HEK293 (cell line): Measurements from ENCODE around the gene PLAAT4.

Source experiments
- CTCF ChIA-PET: fragments of 350-600 bp; formaldehyde crosslinking; extraction: SDS; loops from one replicate; lab custom pipeline; 2021; ENCODE audit warnings: antibody characterized with exemption; lab: Yijun Ruan, JAX
- POLR2A ChIA-PET: fragments of 300-600 bp; formaldehyde crosslinking; extraction: SDS; loops from one replicate; lab custom pipeline; 2020; ENCODE audit warnings: antibody characterized with exemption, inconsistent platforms; lab: Yijun Ruan, JAX
- H3K27ac ChIP-seq: fragments of 200-500 bp; sonication (Bioruptor generic); 2 replicates; pipeline ENCODE4 v1.5.1; 2014; ENCODE audit warnings: low read depth, low read length, control low read depth, inconsistent platforms; ENCODE audit errors: extremely low read depth
- H3K36me3 ChIP-seq, 2 experiments: fragments of 200-500 bp in 1 of 2; sonication (Bioruptor generic) in 1 of 2; 1 replicate in 1 of 2; 2 replicates in 1 of 2; pipeline ENCODE4 v1.5.1; 2014 to 2017; ENCODE audit warnings: inconsistent platforms in 2 of 2, low read length in 2 of 2; ENCODE audit not compliant: control insufficient read depth in 2 of 2, insufficient read depth in 1 of 2
- H3K4me1 ChIP-seq: fragments of 200-500 bp; sonication (Bioruptor generic); 2 replicates; pipeline ENCODE4 v1.5.1; 2014; ENCODE audit warnings: mild to moderate bottlenecking, low read length, inconsistent platforms; ENCODE audit not compliant: control insufficient read depth, insufficient read depth
- H3K4me3 ChIP-seq: 2 replicates; pipeline ENCODE4 v1.5.1; 2011; ENCODE audit warnings: low read depth, mild to moderate bottlenecking, control low read depth, low read length, moderate library complexity
- H3K9me3 ChIP-seq: fragments of 200-500 bp; sonication (Bioruptor generic); 2 replicates; pipeline ENCODE4 v1.5.1; 2014; ENCODE audit warnings: low read depth, low read length, inconsistent platforms; ENCODE audit not compliant: control insufficient read depth, insufficient read depth
- MYNN ChIP-seq: fragments of 450-650 bp; formaldehyde crosslinking; IDR thresholded peaks from 2 replicates; pipeline ENCODE4 v1.5.1; 2016; ENCODE audit warnings: missing biosample characterization, missing genetic modification characterization, borderline replicate concordance
- OSR2 ChIP-seq: fragments of 450-650 bp; formaldehyde crosslinking; IDR thresholded peaks from 2 replicates; pipeline ENCODE4 v1.5.1; 2016; ENCODE audit warnings: missing biosample characterization, missing genetic modification characterization
- SETDB1 ChIP-seq: IDR thresholded peaks from one replicate; pipeline ENCODE4 v1.6.1; 2017; ENCODE audit warnings: mild to moderate bottlenecking, low read length, moderate library complexity, mixed read lengths; ENCODE audit not compliant: insufficient read length
- ZNF354C ChIP-seq: fragments of 450-650 bp; formaldehyde crosslinking; IDR thresholded peaks from 2 replicates; pipeline ENCODE4 v1.5.1; 2016; ENCODE audit warnings: missing biosample characterization, missing genetic modification characterization, low read depth, borderline replicate concordance
- ZNF37A ChIP-seq: fragments of 450-650 bp; IDR thresholded peaks from 2 replicates; pipeline ENCODE4 v1.5.1; 2018; ENCODE audit warnings: missing biosample characterization, missing genetic modification characterization
- ZNF830 ChIP-seq: fragments of 450-650 bp; IDR thresholded peaks from 2 replicates; pipeline ENCODE4 v1.5.0; 2018; ENCODE audit warnings: missing biosample characterization, missing genetic modification characterization, low read depth, mild to moderate bottlenecking, moderate library complexity
- TF ChIP-seq, protein P1 (sequence below): fragments of 450-650 bp; formaldehyde crosslinking; IDR thresholded peaks from 2 replicates; pipeline ENCODE4 v1.5.1; 2016; ENCODE audit warnings: missing biosample characterization, missing genetic modification characterization
- TF ChIP-seq, protein P2 (sequence below): fragments of 450-650 bp; formaldehyde crosslinking; IDR thresholded peaks from 2 replicates; pipeline ENCODE4 v1.5.1; 2017; ENCODE audit warnings: missing biosample characterization, missing genetic modification characterization
- TF ChIP-seq, protein P3 (sequence below): fragments of 450-650 bp; formaldehyde crosslinking; IDR thresholded peaks from 2 replicates; pipeline ENCODE4 v1.5.1; 2017; ENCODE audit warnings: missing biosample characterization, missing genetic modification characterization

PLAAT4 gene

DNA sequence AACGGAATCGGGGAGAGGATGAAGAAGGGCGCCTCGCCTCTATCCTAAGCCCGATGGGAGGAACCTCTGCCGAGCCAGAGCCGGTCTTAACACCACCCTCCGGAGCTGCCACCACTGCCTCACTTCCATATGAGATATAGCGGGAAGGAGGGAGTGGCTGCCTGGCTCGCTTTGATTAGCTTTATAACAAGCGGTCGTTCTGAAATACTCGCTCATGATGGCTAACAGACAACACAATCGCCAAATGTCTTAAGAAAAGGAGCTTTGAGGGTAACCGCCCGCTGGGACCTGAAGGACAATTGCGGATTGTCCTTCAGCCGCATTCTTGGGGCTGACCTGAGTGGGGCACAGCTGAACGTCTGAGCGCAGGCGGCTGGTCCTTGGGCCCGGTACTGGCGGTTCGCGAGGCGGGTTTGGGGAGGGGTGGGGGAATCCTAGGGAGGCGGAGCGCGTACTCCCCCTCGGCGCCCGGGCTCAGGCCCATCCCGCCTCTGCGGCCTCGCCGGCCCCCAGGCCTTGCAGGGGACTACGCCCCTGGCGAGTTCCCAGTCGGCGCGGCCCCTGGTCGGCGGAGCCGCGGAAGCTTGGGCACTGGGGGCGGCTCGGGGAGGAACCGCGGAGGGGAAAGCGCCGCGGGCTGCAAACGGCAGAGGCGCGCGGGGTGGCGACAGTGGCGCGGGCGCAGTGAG lies 45.9 kb upstream of the PLAAT4 start, which contains the start of gene PLAAT5:
TSS of gene PLAAT5 (minus strand) at position 617 of the 689 bp plus-strand sequence. CDS start at position 484, 133 bp downstream.
- H3K36me3 ChIP-seq, result no peaks in the 10 kb centered on the region
- CTCF ChIA-PET, result interaction anchor here (0.6 to 3.9 kb wide), 2 partner anchors 12 to 136 kb away, joined by 5 to 15 read pairs; no protein-coding TSS in a partner anchor
- no peaks in the 10 kb centered on the region for H3K9me3 ChIP-seq
- POLR2A ChIA-PET, result no interaction called here
- H3K27ac ChIP-seq, result no peak within 1 kb of the TSS
- TF ChIP-seq, protein P1, sequence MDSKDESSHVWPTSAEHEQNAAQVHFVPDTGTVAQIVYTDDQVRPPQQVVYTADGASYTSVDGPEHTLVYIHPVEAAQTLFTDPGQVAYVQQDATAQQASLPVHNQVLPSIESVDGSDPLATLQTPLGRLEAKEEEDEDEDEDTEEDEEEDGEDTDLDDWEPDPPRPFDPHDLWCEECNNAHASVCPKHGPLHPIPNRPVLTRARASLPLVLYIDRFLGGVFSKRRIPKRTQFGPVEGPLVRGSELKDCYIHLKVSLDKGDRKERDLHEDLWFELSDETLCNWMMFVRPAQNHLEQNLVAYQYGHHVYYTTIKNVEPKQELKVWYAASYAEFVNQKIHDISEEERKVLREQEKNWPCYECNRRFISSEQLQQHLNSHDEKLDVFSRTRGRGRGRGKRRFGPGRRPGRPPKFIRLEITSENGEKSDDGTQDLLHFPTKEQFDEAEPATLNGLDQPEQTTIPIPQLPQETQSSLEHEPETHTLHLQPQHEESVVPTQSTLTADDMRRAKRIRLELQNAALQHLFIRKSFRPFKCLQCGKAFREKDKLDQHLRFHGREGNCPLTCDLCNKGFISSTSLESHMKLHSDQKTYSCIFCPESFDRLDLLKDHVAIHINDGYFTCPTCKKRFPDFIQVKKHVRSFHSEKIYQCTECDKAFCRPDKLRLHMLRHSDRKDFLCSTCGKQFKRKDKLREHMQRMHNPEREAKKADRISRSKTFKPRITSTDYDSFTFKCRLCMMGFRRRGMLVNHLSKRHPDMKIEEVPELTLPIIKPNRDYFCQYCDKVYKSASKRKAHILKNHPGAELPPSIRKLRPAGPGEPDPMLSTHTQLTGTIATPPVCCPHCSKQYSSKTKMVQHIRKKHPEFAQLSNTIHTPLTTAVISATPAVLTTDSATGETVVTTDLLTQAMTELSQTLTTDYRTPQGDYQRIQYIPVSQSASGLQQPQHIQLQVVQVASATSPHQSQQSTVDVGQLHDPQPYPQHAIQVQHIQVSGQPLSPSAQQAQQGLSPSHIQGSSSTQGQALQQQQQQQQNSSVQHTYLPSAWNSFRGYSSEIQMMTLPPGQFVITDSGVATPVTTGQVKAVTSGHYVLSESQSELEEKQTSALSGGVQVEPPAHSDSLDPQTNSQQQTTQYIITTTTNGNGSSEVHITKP (tag by site-specific recombination), result no peak
- TF ChIP-seq ZNF830 (tag by site-specific recombination) (no peak), SETDB1 (no peak)
- H3K4me3 ChIP-seq, result no peak within 1 kb of the TSS
- H3K4me1 ChIP-seq, result no peaks in the 10 kb centered on the region

DNA sequence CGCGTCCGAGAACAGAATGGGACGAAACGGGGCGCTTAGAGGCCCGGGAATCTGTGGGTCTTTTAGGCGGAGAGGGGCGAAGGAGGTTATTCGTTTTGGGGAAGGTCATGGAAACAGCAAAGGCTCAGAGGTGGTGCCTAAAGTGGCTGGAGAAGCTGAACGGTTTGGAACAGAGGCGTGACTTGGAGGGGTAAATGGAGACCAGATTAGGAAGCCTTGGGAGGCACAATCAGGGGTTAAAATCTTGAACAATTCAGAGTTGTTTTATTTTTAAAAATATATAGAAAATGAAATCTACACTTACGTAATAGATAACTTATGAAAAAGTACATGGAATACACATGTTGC lies 45.4 kb upstream of the PLAAT4 start:
- no peaks in the 10 kb centered on the region for H3K4me1 ChIP-seq
- ChIA-PET POLR2A (no interaction called here), CTCF (interaction anchor here (0.6 to 3.9 kb wide), 3 partner anchors 12 to 244 kb away, joined by 3 to 15 read pairs (median 5); no protein-coding TSS in a partner anchor)
- no peaks in the 10 kb centered on the region for H3K36me3 ChIP-seq
- no peaks in the 10 kb centered on the region for H3K9me3 ChIP-seq
- H3K27ac ChIP-seq, result no peak overlapping the region
- no peak overlapping the region for H3K4me3 ChIP-seq
- TF ChIP-seq ZNF37A (tag by site-specific recombination) (no peak), ZNF830 (tag by site-specific recombination) (no peak), ZNF354C (tag by site-specific recombination) (no peak), OSR2 (tag by site-specific recombination) (no peak), SETDB1 (no peak)
- TF ChIP-seq, protein P2, sequence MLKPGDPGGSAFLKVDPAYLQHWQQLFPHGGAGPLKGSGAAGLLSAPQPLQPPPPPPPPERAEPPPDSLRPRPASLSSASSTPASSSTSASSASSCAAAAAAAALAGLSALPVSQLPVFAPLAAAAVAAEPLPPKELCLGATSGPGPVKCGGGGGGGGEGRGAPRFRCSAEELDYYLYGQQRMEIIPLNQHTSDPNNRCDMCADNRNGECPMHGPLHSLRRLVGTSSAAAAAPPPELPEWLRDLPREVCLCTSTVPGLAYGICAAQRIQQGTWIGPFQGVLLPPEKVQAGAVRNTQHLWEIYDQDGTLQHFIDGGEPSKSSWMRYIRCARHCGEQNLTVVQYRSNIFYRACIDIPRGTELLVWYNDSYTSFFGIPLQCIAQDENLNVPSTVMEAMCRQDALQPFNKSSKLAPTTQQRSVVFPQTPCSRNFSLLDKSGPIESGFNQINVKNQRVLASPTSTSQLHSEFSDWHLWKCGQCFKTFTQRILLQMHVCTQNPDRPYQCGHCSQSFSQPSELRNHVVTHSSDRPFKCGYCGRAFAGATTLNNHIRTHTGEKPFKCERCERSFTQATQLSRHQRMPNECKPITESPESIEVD, result no peak

DNA sequence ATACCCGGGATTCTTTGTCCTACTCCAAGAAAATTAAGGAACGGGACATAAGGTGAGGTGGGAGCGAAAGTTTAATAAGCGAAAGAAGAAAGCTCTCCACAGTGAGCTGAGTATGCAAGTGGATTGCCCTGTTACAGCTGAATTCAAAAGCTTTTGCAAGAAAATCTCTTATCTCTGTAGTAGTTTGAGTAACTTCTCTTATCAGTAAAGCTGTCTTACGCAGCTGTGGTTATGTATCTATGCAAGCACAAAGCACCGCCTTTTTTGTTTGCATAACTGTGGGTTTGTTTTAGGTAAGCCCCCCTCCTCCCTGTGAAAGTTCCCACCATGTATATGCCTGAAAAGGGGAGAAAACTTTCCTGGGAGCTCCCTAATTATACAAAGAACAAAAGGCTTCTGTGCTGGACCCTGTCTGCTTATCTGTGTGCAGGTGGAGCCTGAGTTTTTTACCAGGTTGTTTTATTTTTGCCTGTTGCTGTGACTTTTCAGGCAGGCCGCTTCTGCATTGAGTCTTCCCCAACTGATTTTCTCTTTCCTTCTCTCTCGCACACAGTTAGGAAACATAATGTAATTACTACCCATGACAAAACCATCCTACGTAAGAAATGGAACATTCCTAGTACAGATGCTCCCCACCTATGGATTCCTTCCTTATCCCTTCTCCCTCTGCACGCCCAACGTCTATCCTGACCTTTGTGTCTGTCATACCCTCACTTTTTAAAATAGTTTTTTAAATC lies 44.8 kb upstream of the PLAAT4 start:
- Histone ChIP-seq H3K9me3 (no peaks in the 10 kb centered on the region), H3K4me3 (no peak overlapping the region), H3K4me1 (no peaks in the 10 kb centered on the region), H3K36me3 (no peaks in the 10 kb centered on the region), H3K27ac (no peak overlapping the region)
- POLR2A ChIA-PET, result no interaction called here
- TF ChIP-seq SETDB1 (peak; percentile 3), MYNN (tag by site-specific recombination) (no peak)
- CTCF ChIA-PET, result interaction anchor here (0.8 to 3.9 kb wide), 2 partner anchors 13 to 243 kb away, joined by 3 to 15 read pairs; no protein-coding TSS in a partner anchor

DNA sequence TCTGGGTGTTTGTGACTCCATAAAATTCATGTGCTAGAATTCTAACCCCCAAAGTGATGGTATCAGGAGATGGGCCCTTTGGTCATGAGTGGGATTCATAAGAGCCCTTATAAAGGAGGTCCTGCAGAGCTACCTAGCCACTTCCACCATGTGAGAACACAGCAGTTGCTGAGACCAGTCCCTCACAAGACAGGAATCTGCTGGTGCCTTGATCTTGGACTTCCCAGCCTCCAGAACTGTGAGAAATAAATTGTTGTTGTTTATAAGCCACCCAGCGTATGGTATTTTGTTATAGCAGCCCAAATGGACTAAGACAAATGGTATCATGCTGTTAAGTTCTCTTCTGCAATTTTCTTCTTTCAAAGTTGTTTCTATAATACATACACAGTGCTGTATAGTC lies 44.2 kb upstream of the PLAAT4 start:
- H3K4me1 ChIP-seq, result no peaks in the 10 kb centered on the region
- TF ChIP-seq, protein P3, sequence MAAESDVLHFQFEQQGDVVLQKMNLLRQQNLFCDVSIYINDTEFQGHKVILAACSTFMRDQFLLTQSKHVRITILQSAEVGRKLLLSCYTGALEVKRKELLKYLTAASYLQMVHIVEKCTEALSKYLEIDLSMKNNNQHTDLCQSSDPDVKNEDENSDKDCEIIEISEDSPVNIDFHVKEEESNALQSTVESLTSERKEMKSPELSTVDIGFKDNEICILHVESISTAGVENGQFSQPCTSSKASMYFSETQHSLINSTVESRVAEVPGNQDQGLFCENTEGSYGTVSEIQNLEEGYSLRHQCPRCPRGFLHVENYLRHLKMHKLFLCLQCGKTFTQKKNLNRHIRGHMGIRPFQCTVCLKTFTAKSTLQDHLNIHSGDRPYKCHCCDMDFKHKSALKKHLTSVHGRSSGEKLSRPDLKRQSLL, result no peak
- TF ChIP-seq SETDB1, result peak; percentile 22
- TF ChIP-seq, all 188 proteins: peak for 1
- Histone ChIP-seq H3K27ac (no peak overlapping the region), H3K4me3 (no peak overlapping the region), H3K36me3 (no peaks in the 10 kb centered on the region), H3K9me3 (no peaks in the 10 kb centered on the region)
- ChIA-PET CTCF (interaction anchor here (3.9 kb wide), 1 partner anchor 13 kb away, joined by 15 read pairs; no protein-coding TSS in a partner anchor), POLR2A (no interaction called here)
